ENCODE results near the gene ETF1. TPM values are rescaled to one million over a fixed set of nuclear protein-coding genes. Genes with fewer than 3 reads are reported as not detected.

ETF1 gene
- total RNA-seq, 2 donors from 2014 or later = 81.5 to 96.2 TPM

DNA sequence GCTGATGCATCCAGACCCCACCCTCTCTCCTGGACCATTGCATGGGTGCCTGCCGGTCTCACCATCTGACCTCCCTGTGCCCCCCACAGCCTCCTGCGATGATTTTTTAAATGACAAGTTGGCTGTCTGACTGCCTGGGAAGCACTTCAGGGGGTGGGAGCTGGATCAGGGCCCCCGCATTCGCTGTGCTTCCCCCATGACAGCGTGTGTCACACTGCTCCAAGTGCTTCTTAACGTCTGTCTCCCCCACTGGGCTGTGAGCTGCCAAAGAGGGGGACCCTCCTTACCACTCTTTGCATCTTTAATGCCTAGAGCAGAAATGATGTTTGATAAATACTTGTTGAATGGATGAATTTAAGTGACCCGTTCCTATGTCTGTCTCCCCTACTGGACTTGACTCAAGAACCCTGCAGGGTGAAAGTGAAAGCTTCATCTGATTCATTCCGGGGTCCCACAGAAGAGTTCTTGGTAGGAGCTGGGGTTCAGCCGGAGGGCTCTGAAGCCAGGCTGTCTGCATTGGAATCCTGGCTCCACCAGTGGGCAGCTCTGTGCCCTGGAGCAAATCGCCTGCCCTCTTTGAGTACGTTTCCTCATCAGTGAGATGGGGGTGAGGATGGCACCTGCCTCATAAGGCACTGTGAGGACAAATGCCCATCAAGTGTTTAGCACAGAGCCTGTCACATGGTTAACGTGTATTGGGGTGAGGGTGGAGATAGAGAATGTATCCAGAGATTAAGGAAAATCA lies 85.3 kb downstream of the ETF1 start:
- Histone ChIP-seq H3K27me3 (no peaks in the 10 kb centered on the region), H3K4me1 (no peaks in the 10 kb centered on the region), H3K9me3 (no peaks in the 10 kb centered on the region), H3K27ac (no peak overlapping the region), H3K9ac (ENCODE audit: low read depth in 2 of 2, low read length in 2 of 2) (no peak overlapping the region), H3K36me3 (no peaks in the 10 kb centered on the region), H3K4me3 (no peak overlapping the region)
- DNase-seq = no peak
- intact Hi-C loops (cut with DNase I) = loop anchor here (5.0 kb wide), 1 partner anchor 35 kb away; no protein-coding TSS in a partner anchor
- TF ChIP-seq, protein P1, sequence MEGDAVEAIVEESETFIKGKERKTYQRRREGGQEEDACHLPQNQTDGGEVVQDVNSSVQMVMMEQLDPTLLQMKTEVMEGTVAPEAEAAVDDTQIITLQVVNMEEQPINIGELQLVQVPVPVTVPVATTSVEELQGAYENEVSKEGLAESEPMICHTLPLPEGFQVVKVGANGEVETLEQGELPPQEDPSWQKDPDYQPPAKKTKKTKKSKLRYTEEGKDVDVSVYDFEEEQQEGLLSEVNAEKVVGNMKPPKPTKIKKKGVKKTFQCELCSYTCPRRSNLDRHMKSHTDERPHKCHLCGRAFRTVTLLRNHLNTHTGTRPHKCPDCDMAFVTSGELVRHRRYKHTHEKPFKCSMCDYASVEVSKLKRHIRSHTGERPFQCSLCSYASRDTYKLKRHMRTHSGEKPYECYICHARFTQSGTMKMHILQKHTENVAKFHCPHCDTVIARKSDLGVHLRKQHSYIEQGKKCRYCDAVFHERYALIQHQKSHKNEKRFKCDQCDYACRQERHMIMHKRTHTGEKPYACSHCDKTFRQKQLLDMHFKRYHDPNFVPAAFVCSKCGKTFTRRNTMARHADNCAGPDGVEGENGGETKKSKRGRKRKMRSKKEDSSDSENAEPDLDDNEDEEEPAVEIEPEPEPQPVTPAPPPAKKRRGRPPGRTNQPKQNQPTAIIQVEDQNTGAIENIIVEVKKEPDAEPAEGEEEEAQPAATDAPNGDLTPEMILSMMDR (IDR thresholded peaks at IDR 0.05) = no peak

Other genes with a start within 250 kb of the ETF1 start
- 10 to 100 TPM in 1 of 2 donors, 1 to 10 TPM in 1; 4.3 to 10.2 TPM for gene CDC25C, start 211.4 kb downstream of the ETF1 start, total RNA-seq
- 10 to 100 TPM; 14.8 to 18.6 TPM for gene FAM53C, start 205.0 kb downstream of the ETF1 start, total RNA-seq
- 10 to 100 TPM; 62.3 to 77.5 TPM for gene KDM3B, start 190.6 kb downstream of the ETF1 start, total RNA-seq
- 1 to 10 TPM in 1 of 2 donors, under 1 TPM in 1; 0.42 to 3.2 TPM for gene REEP2, start 104.2 kb downstream of the ETF1 start, total RNA-seq
- gene EGR1, start 77.8 kb downstream of the ETF1 start, total RNA-seq = 10 to 100 TPM in 1 of 2 donors, 1 to 10 TPM in 1; 6.7 to 73.9 TPM
- gene HSPA9, start 32.2 kb upstream of the ETF1 start, total RNA-seq = 100 to 1,000 TPM; 196 to 289 TPM
- 100 to 1,000 TPM; 400 to 483 TPM for gene CTNNA1, start 210.2 kb upstream of the ETF1 start, total RNA-seq